Daoy (cell line): ENCODE data around the gene NR6A1. TPM values are rescaled to one million over a fixed set of nuclear protein-coding genes. Genes with fewer than 3 reads are reported as not detected.
A peak's percentile ranks its signal among the peaks of the same experiment; 100 is the strongest.

Experiments
- DNase-seq: peaks from one replicate; pipeline ENCODE4 v3.0.0-alpha.2; 2015; ENCODE audit warnings: low read depth
- total RNA-seq: library from RNA; depleted of rRNA; stranded (reverse); fragments of >200 nt; shearing (Covaris generic); gene quantifications from 2 replicates; pipeline ENCODE4 v1.2.3, GENCODE V29; 2014

The NR6A1 gene
- total RNA-seq, 1 experiment from 2014 or later = 5.1 TPM

DNA sequence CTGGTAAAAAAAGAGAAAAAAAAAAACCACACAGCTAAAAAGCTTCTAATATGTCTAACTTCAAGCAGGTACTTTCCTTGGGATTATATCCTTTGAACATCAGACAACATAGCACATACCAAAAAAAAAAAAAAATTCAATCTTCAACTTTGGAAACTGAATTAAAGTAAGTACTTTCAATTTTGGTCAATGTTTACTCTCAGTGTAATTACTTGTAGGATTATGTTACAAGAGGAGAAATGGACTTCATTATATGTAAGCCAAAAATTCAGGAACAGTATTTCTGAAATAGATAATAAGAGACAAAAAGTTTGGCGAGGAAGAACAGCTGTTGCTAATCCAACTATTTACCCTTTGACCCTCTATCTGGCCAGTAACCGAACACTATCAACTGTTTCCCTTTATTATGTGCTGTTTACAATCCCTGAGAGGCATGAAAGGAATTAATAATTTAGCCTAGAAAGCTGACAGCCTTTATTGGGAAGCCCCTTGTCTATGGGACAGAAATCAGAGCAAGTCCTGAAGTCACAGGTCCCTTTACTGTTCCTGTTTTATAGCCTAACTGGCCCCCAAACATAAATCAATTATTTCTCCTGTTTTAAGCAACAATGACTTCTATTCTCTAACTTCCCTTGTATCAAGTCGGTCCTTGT is 46.6 kb downstream of the NR6A1 start:
- no peak for DNase-seq

DNA sequence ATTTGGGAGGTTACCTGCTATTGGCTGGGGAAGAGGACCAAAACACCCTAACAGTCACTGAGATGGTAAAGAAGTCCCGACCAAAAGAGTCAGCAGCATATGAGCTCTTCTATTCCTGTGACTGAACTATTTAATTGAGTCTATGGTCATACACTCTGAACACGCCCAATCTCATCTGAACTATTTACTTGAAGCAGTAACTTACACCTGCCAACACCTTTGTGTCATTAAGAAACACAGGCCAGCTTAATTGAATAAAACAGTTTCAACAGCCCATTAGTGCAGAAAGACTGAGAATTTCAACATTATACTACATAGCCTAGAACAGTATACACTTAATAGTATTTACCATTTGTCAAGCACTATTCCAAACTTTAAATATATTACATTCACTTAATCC is 47.8 kb downstream of the NR6A1 start:
- DNase-seq = no peak

DNA sequence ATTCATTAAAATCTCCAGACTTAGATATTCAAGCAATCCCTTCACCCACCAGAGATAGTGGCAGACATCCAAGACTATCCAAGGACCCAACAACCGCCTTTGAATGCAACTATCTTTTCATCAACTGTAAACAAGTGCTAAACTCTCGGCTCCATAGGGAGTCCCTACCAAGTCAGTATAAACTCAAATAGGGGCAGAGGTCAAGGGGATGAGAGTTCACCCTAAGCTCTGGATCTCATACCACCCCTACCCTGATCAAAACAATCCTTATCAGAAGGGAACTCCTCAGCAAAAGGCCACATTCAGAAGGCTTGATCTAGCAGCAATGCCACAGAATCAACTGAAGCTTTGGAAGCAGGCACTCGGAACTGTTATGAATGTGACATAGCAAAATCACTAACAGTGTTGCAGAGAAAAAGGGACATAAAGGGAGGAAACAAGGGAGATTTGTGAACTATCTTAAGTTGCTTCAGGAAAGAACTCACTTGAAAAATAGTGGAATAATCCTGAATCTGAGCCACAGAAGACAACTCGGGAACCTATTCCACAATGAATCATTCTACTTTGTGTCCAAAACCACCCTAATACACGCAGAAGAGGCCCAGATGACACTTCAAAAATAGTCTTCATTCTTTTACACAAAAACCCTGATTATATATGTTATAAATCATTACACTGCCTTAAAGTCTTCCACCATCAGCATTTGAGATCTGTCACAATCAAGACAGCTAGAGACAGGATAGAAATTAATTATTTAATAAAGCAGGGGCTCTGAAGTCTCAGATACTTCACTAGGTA is 49.8 kb downstream of the NR6A1 start:
- no peak for DNase-seq

- no peak for DNase-seq
Observed at GRCh38 chr9:124720429-124721108, 50.5 kb downstream of the NR6A1 start.

GRCh38 chr9:124718928-124719327 is 52.2 kb downstream of the NR6A1 start:
- no peak for DNase-seq

DNA sequence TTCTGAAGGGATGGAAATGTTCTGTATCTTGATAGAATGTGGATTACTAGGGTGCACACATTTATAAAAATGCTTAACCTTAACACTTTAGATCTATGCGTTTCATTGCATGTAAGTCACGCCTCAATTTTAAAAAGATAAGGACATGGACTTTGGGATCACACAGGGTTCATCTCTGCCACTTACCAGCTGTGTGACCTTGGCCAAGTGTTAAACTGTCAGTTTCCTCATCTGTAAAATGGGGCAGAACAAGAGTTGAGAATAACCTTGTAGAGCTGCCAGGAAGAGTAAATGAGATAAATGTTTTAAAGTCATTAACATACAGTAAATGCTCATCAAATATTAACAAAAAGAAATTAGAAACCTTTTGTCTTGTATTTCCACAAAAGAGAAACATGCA is 53.5 kb downstream of the NR6A1 start:
- no peak for DNase-seq

DNA sequence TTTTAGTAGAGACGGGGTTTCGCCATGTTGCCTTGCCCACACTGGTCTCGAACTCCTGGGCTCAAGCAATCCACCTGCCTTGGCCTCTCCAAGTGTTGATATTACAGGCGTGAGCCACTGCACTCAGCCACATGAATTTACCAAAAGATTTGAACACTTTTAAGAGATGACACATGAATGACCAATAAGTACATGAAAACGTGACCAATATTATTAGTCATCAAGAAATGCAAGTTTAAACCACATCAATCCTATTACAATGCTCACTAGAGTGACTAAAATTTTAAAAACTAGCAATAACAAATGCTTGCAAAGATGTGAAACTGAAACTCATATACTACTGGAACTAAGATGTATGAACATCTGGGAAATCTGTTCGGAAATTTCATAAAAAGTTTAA is 54.3 kb downstream of the NR6A1 start:
- peak; percentile 28 for DNase-seq

- no peak for DNase-seq
Observed at GRCh38 chr9:124710766-124711165, 60.3 kb downstream of the NR6A1 start.

DNA sequence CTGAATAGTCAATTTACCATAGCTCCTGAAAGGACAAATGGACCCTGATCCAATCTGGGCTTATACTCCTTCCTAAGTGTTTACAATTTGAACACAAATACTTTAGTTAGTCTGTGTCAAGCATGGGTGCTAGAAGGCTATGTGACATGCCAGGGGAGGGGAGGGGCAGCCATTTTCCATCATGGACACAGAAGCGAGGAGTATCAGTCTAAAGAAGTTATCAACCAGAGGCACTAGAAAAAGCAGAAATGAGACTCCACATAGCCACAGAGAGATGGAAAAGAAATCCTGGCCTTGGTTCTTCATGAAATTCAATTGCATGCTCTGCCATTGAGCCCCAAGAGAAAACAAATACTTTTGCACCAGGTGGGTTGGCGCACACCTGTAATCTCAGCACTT is 61.8 kb downstream of the NR6A1 start:
- no peak for DNase-seq

DNA sequence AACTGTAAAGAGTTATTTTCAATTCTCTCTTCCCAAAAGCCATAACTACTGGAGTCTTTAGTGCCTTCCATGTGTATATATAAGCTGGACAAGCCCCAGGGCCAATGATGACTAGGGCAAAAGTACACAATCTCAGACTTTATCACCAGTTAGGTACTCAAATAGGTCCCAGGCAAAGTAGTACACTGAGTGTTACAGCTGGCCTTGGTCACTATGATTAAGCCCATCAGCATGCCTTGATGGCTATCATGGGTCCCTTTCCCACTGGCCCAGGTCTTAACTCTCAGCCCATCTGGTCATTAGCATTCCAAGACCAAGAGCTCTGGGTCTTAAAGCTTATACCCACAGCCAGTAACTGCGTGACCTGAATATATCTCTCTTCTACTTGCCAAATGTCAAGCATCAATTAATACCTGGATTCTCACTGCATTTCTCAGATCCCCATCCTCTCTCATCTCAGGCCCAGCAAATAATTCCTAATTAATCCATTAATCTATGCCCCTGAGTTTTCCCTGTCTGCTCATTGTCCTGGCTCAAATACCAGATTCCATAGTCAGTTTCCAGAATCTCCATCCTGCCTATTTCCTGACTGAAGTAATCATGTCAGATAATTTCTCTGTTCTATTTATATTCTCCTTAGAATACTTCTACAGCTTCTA is 62.3 kb downstream of the NR6A1 start:
- peak; percentile 51 for DNase-seq

DNA sequence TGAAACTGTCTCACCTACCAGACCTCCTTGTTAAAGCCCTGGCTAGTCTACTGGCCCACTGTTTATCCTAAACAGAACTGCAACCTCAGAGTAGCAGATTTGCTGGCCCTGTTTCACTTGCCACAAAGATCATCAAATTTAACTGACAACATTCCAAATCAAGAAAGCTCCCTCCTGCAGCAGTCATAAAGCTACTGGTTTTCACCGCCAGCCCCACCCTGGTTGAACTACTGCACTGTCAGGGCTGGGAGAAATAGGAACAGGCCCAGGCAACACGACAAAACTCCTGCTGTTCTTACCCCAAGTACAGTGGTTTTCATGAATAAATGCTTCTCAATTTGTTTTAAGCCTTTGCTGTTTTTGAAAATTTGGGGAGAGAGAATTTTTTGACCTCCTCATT is 63.0 kb downstream of the NR6A1 start:
- no peak for DNase-seq

GRCh38 chr9:124707666-124708065 is 63.4 kb downstream of the NR6A1 start:
- no peak for DNase-seq

GRCh38 chr9:124706685-124707084 is 64.4 kb downstream of the NR6A1 start:
- no peak for DNase-seq

DNA sequence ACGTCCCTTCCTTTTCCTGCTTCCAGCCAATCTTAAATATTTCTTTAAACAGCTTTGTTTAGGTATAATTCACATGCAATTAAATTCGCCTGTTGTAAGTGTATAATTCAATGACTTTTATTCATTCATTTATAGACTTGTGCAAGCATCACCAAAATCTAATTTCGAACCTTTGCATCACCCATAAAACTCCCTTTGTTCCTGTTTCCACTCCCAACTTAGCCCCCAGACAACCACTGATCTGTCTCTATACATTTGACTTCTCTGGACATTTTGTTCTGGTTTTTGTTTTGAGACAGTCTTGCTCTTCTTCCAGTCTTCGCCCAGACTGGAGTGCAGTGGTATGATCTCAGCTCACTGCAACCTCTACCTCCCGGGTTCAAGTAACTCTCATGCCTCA is 71.5 kb downstream of the NR6A1 start:
- DNase-seq = no peak

DNA sequence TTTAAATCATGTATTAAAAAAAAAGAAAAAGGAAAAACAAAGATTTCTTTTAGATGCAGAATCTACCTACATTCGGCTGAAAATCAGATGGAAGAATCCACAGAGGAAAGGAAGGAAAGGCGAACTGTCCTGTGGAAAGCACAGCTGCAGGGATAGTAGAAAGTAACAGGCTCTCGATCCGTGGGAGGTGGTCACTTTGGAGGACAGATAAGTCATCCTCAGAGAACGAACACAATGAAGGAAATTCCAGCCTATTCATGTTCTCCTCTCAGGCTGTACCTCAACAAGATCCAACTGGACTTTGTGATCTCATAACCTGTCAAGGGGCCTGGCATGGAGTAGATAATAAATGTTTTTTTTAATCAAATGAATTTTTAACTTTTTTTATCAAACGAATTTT is 72.8 kb downstream of the NR6A1 start:
- DNase-seq = peak; percentile 64

DNA sequence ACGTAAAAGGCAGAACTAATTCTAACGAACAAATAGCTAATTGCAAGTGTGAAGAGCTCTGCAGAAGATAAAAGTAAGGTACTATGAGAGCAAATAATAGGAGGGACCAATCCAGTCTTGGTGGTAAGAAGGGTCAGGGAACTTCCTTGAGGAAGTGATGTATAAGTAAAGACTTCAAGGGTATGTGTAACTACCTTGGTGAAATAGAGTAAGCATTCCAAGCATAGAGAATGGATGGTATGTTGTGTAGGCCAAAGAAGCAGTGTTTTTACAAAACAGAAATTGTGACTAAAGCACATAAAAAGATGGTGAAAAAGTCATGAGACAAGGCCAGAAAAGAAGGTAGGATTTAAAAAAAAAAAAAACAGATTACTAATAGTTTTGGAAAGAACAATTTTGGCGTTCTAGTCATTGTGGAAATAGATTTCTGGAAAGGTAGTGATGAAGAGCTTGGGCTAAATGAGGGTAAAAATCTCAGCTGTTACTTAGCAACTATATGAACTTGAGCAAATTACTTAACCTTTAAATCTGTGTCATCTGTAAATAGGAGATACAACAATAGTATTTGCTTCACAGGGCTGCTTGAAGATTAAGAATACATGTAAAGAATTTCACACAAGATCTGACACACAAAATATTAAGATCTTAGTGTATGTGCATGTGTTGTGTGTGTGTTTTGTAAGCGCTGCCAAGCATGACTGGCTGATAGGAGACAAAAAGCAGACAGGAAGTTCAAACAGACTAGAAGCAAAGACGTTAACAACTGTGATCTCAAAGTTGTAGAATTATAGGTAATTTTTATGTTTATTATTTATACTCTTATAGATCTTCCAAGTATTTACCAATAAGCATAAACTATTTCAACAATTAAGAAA is 73.5 kb downstream of the NR6A1 start:
- peak; percentile 45 for DNase-seq

- peak; percentile 44 for DNase-seq
Observed at GRCh38 chr9:124696101-124696500, 75.0 kb downstream of the NR6A1 start.

GRCh38 chr9:124695280-124695890 is 75.7 kb downstream of the NR6A1 start:
- DNase-seq = peak; percentile 75

DNA sequence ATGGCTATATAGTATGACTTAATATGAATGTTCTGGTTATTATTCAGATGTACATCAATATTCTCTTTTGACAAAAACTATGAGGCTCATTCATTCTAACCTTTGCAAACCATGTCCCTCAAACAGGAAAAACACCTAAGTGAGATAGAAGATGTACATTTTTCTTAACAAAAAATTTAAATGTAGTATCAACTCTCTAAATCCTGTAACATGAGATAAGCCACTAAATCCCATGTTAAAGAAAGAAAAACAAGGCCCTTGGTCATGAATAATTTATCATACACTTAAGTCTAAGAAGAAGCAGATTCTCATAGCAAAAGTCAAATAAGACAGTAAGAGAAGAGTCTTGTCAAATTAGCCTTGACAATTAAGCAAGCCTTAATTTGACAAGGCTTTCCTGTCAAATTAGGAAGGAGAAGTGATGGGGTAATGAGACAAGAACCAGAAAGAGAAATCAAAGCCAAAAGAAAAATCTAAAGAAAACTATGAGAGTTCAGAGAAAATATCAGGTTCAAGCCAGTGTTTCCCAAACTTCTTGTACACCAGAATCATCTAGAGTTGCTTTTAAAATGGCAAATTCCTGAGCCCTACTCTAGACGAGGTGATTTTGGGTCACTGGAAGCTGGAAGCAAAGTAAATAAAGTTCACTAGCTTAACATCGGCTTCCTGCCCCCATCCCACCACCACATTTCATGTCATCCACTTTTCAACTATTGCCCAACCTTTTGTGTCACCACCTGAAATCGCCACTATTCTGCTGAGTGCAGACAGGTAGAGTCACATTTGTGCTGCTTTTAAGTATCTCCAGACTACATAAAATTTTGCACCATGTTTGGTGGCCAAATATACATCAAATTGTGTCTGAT is 76.5 kb downstream of the NR6A1 start:
- peak; percentile 21 for DNase-seq

DNA sequence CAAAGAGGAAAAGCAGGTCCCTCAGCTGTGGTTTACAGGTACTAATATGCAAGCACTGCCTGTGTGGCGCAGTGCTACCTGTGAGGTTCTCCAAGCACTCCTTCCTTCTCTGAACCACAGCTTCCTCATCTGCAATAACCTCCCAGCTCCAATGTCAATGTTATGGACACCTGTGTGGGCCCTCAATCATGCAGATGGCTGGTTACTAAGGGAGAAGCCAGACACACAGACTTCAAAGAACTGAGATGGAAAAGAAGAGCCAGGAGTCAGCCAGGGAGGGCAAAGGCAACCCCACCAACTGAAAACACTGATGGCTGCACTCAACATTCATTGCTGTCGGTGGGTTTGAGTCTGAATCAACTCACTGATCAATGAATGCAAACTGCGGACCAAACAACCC is 77.7 kb downstream of the NR6A1 start:
- no peak for DNase-seq
